GM18870 (cell line): Measurements from ENCODE around the gene CLEC2B.

Experiments
- ATAC-seq: cut with Tn5 transposase; IDR thresholded peaks from one replicate; pipeline ENCODE4 v1.9.1; 2021; ENCODE audit warnings: moderate library complexity; ENCODE audit not compliant: unreplicated experiment

The CLEC2B gene

DNA sequence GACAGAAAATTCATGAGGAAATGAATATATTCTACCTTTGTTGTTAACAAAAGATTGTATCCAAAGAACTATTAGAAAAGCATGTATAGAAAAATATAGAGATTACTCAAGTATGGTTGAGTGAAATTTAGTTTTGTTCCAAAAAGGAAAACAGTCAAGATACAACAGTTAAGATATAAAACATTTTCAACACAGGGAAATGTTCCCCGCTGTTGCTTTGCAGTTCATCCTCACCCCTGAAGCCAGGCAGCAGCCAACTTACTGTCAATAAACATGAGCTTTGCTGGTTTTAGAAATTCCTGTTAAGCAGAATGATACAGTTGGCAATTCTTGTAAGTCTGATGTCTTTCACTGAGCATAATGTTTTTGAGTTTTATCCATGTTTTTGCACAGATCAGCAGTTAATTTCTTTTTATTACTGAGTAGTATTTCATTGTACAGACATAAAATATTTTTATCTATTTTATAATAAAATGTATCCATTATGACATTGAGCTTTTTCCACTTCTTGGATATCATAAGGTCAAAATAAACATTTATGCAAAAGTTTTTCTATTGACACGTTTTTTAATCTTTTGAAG is 1.2 kb upstream of the CLEC2B start:
- ATAC-seq: no peak

DNA sequence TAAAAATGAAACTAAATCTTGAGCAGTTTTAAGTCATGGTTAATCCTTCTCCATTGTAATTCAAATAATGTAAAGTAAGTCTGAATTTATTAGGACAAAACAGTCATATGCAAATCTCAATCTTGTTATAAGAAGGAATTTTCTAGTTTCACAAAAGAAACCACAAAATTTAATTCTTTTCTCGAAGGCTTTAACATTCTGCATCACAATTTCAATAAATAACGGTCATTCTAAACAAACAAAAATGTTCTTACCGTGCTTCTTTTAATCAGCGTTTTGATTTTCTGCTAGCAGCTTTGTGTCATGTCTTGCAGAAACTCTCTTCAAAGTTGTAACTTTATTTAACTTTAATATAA is 225 bp downstream of the CLEC2B start:
- ATAC-seq: no peak

DNA sequence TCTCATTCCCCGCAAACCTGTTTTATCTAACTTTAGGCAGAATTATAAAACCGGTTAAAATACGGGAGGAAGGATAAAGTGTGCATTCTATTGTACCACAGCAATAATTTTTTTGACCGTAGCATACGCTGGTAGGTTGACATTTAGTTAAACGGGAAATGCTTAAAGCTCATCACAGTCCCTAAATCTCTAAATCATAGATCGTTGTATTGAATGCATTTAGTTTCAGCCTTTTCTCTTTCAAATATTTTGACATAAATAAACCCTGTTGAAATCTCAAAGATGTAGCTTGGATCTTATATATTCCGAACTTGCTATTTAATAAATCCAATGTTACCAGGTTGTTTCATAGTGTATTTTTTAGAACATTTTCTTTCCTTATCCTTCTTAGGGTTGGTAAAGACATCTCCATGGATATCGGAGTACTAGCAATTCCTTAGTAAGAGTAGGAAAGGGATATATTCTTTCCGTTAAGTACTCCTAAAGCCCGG is 798 bp downstream of the CLEC2B start:
- no peak for ATAC-seq

DNA sequence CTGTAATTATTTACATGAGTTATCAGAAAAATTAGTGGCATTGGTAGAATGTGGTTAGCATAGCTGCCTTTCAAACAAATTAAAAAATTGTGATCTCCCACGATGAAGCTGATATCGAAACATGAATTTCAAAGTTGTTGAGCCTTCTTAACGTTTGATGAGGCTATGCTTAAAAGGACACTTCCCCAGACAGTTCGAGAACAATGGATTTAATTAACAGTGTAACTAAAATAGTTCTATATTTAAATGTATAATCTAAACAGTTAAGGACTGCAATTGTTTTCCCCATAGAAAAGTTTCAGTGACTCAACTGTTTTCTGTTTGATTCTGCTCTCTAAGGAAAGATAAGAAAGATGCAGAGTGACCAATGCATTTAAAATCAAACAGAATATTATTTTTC is 1.6 kb downstream of the CLEC2B start:
- ATAC-seq: no peak

DNA sequence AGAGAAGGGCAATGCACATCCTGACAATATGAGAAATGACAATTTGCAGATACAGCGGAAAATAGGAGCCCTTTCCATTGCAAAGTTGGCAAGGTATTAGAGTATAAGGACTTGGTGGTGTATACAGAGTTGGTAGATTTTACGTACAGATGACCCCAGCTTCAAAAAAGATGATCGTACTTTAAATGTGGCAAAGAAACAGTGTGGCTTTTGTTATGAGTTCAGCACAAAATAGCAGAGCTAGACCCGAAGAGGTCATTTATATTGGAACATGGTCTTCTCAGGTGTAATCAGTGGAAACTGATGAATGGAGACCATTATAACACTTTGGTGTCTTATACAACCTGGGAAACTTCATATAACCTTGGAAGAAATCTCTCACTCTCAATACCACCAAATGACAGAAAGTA is 2.3 kb downstream of the CLEC2B start:
- no peak for ATAC-seq

DNA sequence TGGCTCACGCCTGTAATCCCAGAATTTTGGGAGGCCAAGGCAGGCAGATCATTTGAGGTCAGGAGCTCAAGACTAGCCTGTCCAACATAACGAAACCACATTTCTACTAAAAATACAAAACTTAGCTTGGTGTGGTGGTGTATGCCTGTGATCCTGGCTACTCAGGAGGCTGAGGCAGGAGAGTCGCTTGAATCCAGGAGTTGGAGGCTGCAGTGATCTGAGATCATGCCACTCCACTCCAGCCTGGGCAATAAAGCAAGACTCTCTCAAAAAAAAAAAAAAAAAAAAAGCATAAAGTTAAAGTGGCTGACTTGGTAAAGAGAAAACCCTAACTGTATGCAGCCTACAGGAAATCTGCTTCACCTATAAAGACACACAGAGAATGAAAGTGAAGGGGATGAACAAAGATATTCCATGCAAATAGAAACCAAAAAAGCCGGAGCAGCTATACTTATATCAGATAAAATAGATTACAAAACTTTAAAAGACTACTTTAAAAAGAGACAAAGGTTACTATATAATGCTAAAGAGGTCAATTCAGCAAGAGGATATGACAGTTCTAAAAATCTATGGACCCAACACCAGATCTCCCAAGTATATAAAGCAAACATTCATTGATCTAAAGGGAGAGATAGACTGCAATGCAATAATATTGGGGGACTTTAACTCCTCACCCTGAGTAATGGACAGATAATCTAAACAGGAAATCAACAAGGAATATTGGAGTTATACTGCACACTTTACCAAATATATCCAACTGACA is 4.1 kb downstream of the CLEC2B start:
- no peak for ATAC-seq

DNA sequence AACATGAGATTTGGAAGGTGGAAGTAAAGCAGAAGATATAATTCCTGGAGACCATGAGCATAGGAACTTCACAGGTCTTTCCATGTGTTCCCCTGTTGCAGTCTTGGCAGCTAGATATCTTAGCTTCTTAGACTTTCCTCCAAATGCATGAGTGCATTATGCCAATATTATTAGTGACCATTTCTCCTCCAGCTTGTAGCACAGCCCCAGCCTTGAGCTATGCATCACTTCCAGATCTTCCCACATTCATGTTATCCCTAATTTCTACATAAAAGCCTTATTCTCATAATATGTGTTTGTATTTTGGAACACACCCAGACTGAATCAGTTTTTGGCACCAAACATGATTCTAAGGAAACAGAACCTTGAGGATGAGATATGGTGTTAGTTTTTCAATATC is 11.0 kb downstream of the CLEC2B start:
- ATAC-seq: no peak

DNA sequence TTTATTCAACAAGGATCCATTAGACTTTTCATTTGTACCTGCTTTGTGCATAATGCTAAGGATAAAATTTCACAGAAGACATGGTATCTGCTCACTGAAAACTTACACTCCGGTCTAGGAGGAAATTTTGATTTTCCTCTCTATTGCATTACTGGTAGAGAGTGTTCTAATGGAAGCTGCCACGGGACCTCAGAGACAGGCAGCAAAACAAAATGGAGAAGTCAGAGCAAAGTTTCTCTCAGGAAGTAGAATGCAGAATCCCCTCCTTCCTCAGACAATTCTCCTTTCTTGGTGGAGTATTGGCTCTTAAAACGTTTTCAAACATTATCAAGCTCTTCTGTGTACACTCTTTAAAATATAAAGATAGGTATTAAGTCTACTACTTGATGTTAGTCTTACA is 12.3 kb downstream of the CLEC2B start:
- ATAC-seq: no peak

DNA sequence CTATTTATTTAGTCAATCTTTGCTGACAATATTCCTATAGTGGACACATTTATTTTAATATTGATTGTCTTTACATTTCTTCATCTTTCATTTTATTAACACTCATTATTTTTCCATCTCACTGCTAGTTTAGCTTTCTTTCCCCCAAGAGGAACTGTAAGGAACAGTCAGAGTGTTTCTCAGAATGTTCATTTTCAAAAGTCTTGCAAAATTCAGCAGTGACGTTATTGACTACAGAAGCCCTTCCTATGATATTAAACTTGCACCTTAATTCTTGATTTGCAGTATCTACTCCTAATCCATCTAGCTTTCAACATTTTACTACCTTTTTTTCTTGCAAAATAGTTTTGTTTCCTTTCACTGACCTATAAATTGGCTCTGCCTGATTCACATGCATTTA is 13.0 kb downstream of the CLEC2B start:
- ATAC-seq: no peak

DNA sequence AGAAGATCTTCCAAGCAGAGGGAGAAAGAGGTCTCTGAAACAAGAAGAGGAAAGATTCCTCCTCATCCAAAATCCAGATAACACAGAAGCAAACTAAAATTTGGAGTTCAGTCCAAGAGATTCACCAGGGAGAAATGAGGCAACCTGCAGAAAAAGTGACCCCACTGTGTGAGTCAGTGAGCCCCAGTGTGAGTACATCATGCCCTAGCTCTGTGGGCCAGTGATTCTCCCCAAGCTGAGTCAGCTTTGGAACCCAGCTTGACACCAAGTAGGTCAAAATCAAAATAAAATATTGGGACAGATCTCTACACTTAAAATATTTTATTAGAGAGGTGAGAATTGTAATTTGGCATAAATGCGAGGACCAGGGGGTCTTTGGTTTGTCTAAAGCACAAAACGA is 17.2 kb downstream of the CLEC2B start:
- ATAC-seq: no peak

DNA sequence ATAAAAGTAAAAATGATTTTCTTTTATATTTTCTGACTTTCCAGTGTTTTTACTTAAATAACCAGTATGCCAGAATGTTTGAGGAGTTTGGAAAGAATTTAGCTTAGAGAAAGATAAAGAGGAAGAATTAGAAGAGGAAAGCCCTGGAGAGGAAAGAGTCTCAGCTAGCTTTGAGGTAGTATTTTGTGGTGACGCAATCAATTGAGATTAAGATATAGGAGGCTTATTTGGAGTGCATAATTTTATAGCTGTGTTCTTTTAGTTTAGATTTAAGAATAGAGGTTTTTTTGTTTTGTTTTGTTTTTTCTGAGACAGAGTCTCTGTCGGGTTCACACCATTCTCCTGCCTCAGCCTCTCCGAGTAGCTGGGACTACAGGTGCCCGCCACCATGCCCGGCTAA is 18.1 kb downstream of the CLEC2B start:
- ATAC-seq: no peak

DNA sequence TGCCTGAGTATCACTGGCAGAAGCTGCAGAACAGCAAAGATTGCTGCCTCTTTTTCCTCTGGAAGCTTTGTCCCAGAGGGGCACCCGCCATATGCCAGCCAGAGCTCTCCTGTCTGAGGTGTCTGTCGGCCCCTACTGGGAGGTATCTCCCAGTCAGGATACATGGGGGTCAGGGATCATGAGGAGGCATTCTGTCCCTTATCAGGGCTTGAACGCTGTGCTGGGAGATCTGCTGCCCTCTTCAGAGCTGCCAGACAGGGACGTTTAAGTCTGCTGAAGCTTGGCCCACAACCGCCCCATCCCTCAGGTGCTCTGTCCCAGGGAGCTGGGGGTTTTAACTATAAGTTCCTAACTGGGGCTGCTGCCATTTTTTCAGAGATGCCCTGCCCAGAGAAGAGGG is 20.3 kb downstream of the CLEC2B start:
- no peak for ATAC-seq

DNA sequence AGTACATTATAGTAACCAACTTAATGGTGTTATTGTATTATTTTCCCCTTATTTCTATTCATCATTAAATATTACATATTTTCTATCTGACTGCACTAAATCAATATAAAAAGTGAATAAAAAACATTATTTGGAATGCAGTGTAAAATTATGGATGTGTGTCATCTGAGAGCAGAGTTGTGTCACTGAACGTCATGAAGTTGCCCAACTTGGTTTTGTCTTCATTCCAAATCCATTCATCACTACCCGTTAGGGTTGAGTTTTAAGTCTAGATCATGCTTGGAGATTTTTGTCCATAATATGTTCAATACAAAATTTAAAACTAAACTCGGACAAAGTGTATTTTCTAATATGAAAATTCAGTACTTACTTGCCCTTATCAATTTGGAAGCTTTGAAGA is 25.7 kb downstream of the CLEC2B start:
- no peak for ATAC-seq

DNA sequence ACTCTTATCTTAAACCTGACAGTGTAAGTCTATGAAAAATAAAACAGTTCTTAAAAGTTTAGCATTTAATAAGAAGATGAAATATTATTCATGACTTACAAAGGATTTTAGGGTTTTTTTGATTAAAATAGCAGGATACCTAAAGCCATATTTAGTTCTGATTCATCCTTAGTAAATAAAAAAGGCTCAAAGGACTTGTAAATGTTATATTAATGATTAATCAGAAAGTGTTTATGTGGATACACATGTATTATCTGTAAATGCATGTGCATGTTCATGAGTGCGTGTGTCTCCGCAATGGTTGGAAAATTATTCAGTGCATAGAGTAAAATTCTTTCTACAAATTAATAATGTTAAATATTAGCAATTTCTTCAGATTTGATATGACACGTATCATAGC is 37.4 kb downstream of the CLEC2B start:
- ATAC-seq: no peak

DNA sequence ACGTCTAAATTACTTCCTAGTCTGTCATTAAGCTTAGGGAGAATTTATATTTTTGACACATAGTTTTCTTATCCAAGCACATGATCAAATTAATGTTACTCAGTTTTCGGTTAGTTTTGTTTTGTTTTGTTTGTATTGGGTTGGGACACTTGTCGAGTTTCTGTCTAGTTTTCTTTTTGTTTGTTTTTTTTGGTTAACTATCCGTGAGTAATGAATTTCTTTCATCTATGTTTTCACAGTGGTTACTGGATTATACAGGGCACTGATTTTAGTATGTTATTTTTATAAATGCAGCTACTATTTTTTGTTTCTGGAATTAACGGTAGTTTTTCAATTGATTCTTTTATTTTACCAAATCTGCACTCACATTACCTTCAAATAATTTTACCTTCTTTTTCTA is 39.2 kb downstream of the CLEC2B start:
- ATAC-seq: no peak

DNA sequence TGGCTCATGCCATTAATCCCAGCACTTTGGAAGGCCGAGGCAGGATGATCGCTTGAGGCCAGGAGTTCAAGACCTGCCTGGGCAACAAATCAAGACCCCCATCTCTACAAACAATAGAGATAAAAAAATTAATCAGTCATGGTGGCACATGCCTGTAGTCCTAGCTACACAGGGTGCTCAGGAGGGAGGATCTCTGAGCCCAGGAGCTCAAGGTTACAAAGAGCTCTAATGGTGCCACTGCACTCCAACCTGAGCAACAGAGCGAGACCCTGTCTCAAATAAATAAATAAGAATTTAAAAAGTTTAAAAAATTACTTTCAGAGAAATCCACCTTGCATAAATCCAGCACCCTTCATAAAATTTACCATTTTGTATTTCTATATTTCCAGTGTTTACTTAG is 39.7 kb downstream of the CLEC2B start:
- no peak for ATAC-seq

DNA sequence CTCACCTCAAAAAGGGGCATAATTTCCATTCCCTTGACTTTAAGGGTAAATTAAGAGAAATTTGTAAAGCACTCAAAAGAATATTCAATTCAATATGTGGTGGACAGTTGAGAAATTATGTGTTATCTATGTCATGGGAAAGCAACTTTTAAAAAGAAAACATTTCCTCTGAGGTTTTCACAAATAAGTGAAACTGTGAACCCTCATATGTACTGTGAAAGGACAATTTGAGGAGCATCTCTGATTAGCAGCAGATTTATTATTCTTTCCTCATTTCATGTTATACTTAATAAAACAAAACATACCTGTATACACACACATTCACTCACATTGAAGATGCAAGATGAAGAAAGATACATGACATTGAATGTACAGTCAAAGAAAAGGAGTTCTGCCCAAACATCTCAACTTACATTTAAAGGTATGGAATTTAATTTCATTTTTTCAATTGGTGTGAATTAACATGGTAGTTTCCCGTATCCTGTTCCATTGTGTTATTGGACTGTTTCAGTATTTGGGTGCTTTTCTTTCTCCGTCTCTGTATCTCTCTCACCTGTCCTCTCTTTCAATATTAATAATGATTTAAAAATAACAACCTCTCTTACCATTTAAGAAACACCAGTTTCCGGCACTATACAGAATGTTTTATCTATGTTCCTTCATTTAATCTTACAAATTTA is 41.8 kb downstream of the CLEC2B start, which contains the start of gene KLRF1:
Gene KLRF1, plus strand, starts transcription at position 273 of the 680 bp plus-strand sequence. Its CDS starts 64 bp downstream, at position 337.
- ATAC-seq: no peak

DNA sequence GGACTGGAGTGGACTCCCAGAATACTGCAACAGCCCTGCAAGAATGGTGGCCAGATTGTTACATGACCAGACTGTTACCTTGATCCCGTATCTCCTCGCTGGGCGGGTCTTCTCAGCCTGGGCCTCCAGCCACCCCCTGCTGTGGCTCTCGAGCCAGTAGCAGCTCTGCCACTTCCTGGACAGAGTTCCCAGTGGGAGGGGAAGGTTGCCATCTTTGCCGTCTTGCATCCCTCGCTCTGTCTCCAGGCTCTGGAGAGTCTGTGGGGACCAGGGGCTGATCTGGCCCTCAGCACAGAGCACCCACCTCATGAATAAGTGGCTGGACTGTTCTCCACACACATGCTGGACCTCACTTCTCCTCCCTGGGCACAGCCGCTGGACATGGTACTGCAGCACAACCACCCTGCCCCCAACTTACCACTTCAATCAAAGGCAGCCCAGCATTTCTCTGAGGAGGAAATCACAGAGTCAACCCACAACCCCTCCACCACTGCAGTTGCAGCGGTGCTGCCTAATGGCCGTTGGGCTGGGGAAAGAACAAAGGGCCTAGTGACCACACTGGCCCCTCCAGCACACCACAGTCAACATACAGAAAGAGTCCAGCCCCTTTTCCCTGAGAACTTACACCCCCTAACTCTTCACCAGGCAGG is 48.7 kb downstream of the CLEC2B start:
- no peak for ATAC-seq

DNA sequence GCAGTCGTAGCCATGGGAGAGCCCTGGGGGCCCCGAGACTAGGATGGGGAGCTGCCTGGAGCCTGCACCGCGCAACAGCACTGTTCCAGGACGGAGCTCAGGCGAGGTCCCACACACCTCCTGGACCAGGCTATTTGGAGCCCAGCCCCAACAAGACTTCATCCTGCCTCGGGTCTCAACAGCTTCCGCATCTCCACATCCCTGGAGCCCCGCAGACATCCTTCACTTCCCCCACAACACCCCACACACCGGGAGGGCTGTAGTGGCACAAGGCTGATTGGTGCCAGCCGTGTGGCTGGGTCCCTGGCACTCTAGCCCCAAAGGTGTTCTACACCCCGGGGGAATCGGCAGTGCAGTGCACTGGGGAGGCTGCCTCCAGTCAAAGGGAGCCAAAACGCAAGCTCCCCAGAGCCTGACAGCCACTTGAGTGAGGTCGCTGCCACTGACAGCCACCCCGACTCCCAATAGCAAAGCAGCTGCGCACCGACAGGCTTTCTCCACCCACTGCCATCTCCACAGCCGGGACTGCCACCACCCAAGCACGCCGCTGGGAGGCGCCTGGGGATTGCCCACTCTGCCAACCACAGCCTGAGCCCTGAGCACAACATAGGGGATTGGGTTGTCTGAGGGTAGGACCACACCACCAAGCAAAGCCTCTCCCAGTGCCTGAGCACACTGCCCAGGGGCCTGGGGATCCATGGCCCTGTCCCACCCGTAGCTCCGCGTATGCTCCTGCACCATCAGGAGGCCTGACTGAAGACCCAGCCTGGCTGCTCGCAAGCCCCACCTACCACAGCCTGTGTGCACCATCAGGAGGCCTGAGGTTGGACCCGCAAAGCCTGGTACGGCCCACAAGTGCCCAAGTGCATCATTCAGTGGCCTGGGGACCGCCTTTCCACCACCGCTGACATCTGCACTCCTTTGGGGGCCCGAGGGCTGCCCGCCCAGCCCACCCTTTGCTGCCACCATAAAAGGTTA is 55.0 kb downstream of the CLEC2B start:
- ATAC-seq: peak; percentile 82

DNA sequence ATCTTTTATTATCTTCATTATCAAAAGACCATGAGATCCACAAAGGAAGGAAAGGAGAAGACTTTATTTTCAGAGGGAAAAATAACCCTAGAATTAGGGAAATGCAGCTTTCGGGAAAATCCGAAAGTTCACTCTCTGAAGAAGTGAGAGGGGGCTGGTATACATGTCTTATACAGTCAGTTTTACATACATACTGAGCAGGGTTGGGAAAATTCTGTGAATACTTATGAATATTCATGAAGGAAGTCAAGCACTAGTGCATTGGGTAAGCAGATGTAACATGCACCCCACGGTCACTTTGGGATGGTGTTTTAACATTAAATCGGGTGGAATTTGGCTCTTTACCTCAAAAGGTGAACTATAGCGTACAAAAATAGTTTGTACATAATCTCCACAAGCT is 57.5 kb downstream of the CLEC2B start:
- no peak for ATAC-seq
